HG03196 (cell line): ENCODE data around the gene PRDM8.

Experiments
- ATAC-seq: cut with Tn5 transposase; IDR thresholded peaks from one replicate; pipeline ENCODE4 v1.9.1; 2021; ENCODE audit not compliant: unreplicated experiment

PRDM8 gene

GRCh38 chr4:80199947-80200346, 2.6 kb downstream of the PRDM8 start:
- no peak for ATAC-seq

GRCh38 chr4:80201252-80202151, 4.2 kb downstream of the PRDM8 start:
- ATAC-seq, result peak; percentile 25

GRCh38 chr4:80202190-80202711, 4.9 kb downstream of the PRDM8 start:
- peak; percentile 75 for ATAC-seq

GRCh38 chr4:80202741-80203553, 5.6 kb downstream of the PRDM8 start:
- peak; percentile 46 for ATAC-seq

- no peak for ATAC-seq
Observed at GRCh38 chr4:80204433-80205011, 7.2 kb downstream of the PRDM8 start.

- ATAC-seq, result no peak
Observed at GRCh38 chr4:80206111-80206510, 8.8 kb downstream of the PRDM8 start.

GRCh38 chr4:80206521-80207171, 9.3 kb downstream of the PRDM8 start:
- no peak for ATAC-seq

- no peak for ATAC-seq
Observed at GRCh38 chr4:80207172-80207583, 9.9 kb downstream of the PRDM8 start.

GRCh38 chr4:80207664-80208063, 10.4 kb downstream of the PRDM8 start:
- no peak for ATAC-seq

GRCh38 chr4:80208610-80209339, 11.5 kb downstream of the PRDM8 start:
- no peak for ATAC-seq

GRCh38 chr4:80209340-80209701, 12.0 kb downstream of the PRDM8 start:
- no peak for ATAC-seq

GRCh38 chr4:80210549-80210948, 13.2 kb downstream of the PRDM8 start:
- no peak for ATAC-seq

GRCh38 chr4:80213117-80213815, 16.0 kb downstream of the PRDM8 start:
- ATAC-seq, result no peak

GRCh38 chr4:80215449-80216052, 18.2 kb downstream of the PRDM8 start:
- no peak for ATAC-seq

- no peak for ATAC-seq
Observed at GRCh38 chr4:80216100-80216761, 18.9 kb downstream of the PRDM8 start.

GRCh38 chr4:80219301-80220025, 22.2 kb downstream of the PRDM8 start:
- ATAC-seq, result no peak

- no peak for ATAC-seq
Observed at GRCh38 chr4:80220711-80221110, 23.4 kb downstream of the PRDM8 start.

GRCh38 chr4:80221161-80221560, 23.9 kb downstream of the PRDM8 start:
- no peak for ATAC-seq
